HK-2 (cell line): ENCODE data around the gene FAM120B.
"Not testable (repeated sequence)": the region's sequence is repeated elsewhere in the genome, so short reads cannot be mapped to it uniquely, and the experiment has no call there.

Source experiments
- DNase-seq: peaks from one replicate; pipeline ENCODE4 v3.0.0-alpha.2; 2018; ENCODE audit not compliant: unreplicated experiment

The FAM120B gene

GRCh38 chr6:170306324-170307079 is at the start of gene FAM120B:
FAM120B (plus strand) TSS chr6:170306758; CDS start chr6:170317391, 10,633 bp downstream.
- peak; percentile 97 for DNase-seq

GRCh38 chr6:170257376-170257775 is 49.2 kb upstream of the FAM120B start:
- no peak for DNase-seq

- DNase-seq, result no peak
These were observed 48.2 kb upstream of the FAM120B start for GRCh38 chr6:170258407-170258806.

- DNase-seq, result no peak
These were observed 47.3 kb upstream of the FAM120B start for GRCh38 chr6:170259278-170259677.

- no peak for DNase-seq
These were observed 45.9 kb upstream of the FAM120B start for GRCh38 chr6:170260686-170261085.

- DNase-seq, result no peak
These were observed 44.7 kb upstream of the FAM120B start for GRCh38 chr6:170261643-170262488.

- DNase-seq, result no peak
These were observed 44.0 kb upstream of the FAM120B start for GRCh38 chr6:170262489-170263088.

GRCh38 chr6:170263410-170263809 is 43.1 kb upstream of the FAM120B start:
- DNase-seq, result no peak

GRCh38 chr6:170264086-170264485 is 42.5 kb upstream of the FAM120B start:
- DNase-seq, result no peak

- DNase-seq, result not testable (repeated sequence)
These were observed 41.9 kb upstream of the FAM120B start for GRCh38 chr6:170264644-170265043.

GRCh38 chr6:170265655-170266054 is 40.9 kb upstream of the FAM120B start:
- DNase-seq, result no peak

GRCh38 chr6:170266061-170266825 is 40.3 kb upstream of the FAM120B start:
- no peak for DNase-seq

GRCh38 chr6:170267688-170268087 is 38.9 kb upstream of the FAM120B start:
- DNase-seq, result no peak

GRCh38 chr6:170268216-170269129 is 38.1 kb upstream of the FAM120B start:
- DNase-seq, result no peak

GRCh38 chr6:170269151-170269845 is 37.3 kb upstream of the FAM120B start:
- DNase-seq, result no peak

GRCh38 chr6:170269846-170270541 is 36.6 kb upstream of the FAM120B start:
- DNase-seq, result no peak

- no peak for DNase-seq
These were observed 35.5 kb upstream of the FAM120B start for GRCh38 chr6:170270984-170271593.

GRCh38 chr6:170271771-170272314 is 34.7 kb upstream of the FAM120B start:
- no peak for DNase-seq
